ENCODE measurements around the gene SH3GLB2.

Gene SH3GLB2

DNA sequence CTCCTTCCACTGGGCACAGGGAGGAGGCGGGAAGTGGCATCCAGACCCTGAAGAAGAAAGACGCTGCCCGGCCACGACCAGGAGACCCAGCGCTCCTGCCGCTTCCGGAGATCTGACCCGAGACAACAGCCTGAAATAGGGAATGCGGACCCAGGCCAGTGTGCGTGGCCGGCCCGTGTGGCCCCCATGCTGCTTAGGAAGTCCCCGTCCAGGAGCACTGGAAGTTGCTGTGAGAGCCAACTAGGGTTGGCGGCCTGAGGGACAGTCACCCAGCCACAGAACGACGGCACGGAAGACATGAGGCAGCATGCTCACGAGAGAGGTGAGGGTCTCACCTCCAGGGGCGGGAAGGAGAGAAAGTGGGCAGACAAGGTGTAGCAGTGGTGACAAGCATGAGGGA, 17.0 kb downstream of the SH3GLB2 start:
- DNase-seq (ENCODE audit: extremely low read depth, low read depth): no peak
- H3K4me3 ChIP-seq (replicated peaks; ENCODE audit: low read depth, low read length): no peak overlapping the region
- TF ChIP-seq CTCF (IDR thresholded peaks at IDR 0.05; ENCODE audit: low read depth, low read length, missing control alignments): no peak

- H3K4me3 ChIP-seq (replicated peaks; ENCODE audit: low read depth, low read length): no peak overlapping the region
- DNase-seq (ENCODE audit: extremely low read depth, low read depth): no peak
These were observed 17.7 kb downstream of the SH3GLB2 start for GRCh38 chr9:129010267-129010975.

GRCh38 chr9:129009584-129010141, 18.5 kb downstream of the SH3GLB2 start:
- H3K4me3 ChIP-seq (replicated peaks; ENCODE audit: low read depth, low read length): no peak overlapping the region
- no peak for TF ChIP-seq CTCF (IDR thresholded peaks at IDR 0.05; ENCODE audit: low read depth, low read length, missing control alignments)
- no peak for DNase-seq (ENCODE audit: extremely low read depth, low read depth)

More at GRCh38 chr9:129010267-129010975, 17.7 kb downstream of the SH3GLB2 start:
- no peak for TF ChIP-seq CTCF (IDR thresholded peaks at IDR 0.05; ENCODE audit: low read depth, low read length, missing control alignments)

DNA sequence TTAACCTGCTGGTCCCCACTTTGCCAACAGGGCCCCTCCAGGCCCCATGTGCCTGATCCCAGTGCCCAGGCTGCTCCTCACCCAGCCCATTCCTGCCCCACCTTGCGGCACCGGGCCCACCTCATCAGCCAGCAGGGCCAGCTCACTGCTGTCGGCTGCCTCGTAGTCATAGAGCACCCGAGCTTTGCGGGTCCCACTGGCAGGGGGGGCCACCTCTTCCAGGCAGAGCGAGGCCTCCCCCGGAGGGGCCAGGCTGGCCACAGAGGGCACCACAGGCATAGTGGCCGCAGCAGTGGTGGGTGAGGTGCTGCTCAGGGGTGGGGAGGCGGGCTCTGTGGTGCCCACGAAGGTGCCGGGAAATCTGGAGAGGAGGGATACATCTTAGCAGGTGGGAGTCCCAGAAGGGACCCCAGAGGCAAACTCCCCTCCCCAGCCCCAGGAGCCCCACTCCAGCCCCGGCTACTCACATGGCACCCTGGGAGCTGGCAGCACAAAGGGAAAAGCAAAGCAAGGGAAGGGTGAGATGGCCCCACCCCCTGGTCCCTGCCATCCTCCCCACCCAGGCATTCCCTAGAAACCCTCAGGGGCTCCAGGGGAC, 19.0 kb downstream of the SH3GLB2 start:
- no peak overlapping the region for H3K4me3 ChIP-seq (replicated peaks; ENCODE audit: low read depth, low read length)
- DNase-seq (ENCODE audit: extremely low read depth, low read depth): no peak
- no peak for TF ChIP-seq CTCF (IDR thresholded peaks at IDR 0.05; ENCODE audit: low read depth, low read length, missing control alignments)

DNA sequence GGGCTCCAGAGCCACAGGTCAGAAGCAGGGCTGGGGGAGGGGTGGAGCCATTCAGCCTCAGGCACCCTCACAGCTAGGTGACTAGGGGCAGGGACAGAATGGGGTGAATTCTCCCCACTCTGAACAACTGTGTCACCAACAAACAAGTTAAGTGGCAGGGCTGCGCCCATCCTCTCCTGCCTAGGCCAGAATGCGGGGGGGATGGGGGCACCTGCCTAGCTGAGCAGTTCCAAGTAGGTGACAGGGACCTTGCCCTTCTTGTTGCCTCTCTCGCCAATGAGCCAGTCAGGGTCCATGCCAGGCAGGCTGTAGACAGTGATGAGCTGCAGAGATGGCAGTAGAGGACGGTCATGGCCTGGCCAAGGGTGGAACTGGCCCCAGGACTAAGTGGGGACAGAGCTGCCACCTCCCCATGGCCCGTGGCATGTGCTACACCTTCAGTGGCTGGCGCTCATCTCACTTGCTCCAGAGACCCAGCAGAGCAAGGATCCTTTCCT, 19.6 kb downstream of the SH3GLB2 start:
- DNase-seq (ENCODE audit: extremely low read depth, low read depth): no peak

More for the DNA sequence above, 19.6 kb downstream of the SH3GLB2 start:
- H3K4me3 ChIP-seq (replicated peaks; ENCODE audit: low read depth, low read length): no peak overlapping the region
- TF ChIP-seq CTCF (IDR thresholded peaks at IDR 0.05; ENCODE audit: low read depth, low read length, missing control alignments): no peak
